OCI-LY1 (cell line): ENCODE measurements around the gene SPINK9.

Experiments used
- CTCF ChIP-seq: fragments of 200-600 bp; sonication (generic), shearing (Covaris generic); IDR thresholded peaks from 2 replicates; pipeline ENCODE4 v1.5.1; 2017; ENCODE audit warnings: mild to moderate bottlenecking, antibody characterized with exemption, low read length, moderate library complexity, mixed read lengths
- EZH2 ChIP-seq: fragments of 200-600 bp; sonication (generic), shearing (Covaris generic); IDR thresholded peaks from 2 replicates; pipeline ENCODE4 v1.8.0; 2017; ENCODE audit warnings: borderline replicate concordance, mixed run types, mild to moderate bottlenecking, antibody characterized with exemption, low read length, moderate library complexity, mixed read lengths

DNA sequence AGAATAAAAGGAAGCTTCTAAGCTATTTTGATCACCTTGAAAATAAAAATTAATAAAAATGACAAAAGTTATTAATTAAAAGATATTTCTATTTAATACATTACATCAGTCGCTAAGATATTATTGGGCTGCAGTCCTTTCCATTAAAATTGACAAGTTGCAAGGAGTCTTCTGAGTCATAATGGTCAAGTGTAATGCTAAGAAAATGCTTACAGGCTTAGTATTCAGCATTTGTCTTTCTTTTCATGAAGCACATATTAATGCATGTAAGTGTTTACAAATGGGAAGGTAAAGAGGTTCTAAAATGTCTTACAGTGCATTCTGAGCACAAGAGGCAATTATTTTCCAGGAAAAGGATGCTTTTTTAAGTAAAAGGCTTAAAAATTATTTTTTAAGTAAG is 17.3 kb downstream of the SPINK9 start:
- TF ChIP-seq CTCF (no peak), EZH2 (no peak)
